ENCODE measurements around the gene KCNK5.

GRCh38 chr6:39181333-39181732, 47.9 kb downstream of the KCNK5 start:
- TF ChIP-seq CTCF (IDR thresholded peaks at IDR 0.05) (no peak), POLR2AphosphoS5 (IDR thresholded peaks at IDR 0.05) (no peak), POLR2A (IDR thresholded peaks at IDR 0.05; ENCODE audit: low read depth) (no peak), EP300 (IDR thresholded peaks at IDR 0.05) (no peak)
